Measurements from ENCODE around the gene ZC3H8.
A peak's percentile ranks its signal among the peaks of the same experiment; 100 is the strongest.
"Not testable (repeated sequence)": the region's sequence is repeated elsewhere in the genome, so short reads cannot be mapped to it uniquely, and the experiment has no call there.

ZC3H8 gene

DNA sequence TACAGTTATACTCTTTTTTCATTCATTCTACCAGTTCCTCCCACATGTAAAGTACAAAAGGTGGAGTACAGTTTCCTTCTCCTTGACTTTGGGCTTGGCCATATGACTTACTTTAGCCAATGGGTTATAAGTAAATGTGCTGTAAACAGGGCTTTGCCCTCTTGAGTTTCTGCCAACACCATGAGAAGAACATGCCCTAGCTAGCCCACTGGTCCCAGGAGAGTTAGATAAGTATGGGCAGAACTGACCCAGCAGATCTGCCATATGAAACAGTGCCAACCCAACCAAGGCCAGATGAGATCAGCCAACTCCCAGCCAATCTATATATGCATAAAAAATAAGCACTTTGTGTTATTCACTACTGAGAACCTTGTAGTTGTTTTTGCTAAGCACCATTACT is 25.5 kb downstream of the ZC3H8 start:
- no peaks in the 10 kb centered on the region for H3K4me1 ChIP-seq (ENCODE audit: control insufficient read depth, insufficient read depth, low read length, poor library complexity, severe bottlenecking)
- peaks cover 12% of the 10 kb centered on the region for H3K36me3 ChIP-seq (ENCODE audit: control insufficient read depth, insufficient read depth, low read length)
- no peak overlapping the region for H3K27ac ChIP-seq (ENCODE audit: low read depth, low read length, severe bottlenecking)
- H3K4me3 ChIP-seq (ENCODE audit: extremely low read depth, insufficient read depth, low read length, poor library complexity, severe bottlenecking) = no peak overlapping the region
- no peaks in the 10 kb centered on the region for H3K9me3 ChIP-seq (ENCODE audit: control insufficient read depth, low read length)

DNA sequence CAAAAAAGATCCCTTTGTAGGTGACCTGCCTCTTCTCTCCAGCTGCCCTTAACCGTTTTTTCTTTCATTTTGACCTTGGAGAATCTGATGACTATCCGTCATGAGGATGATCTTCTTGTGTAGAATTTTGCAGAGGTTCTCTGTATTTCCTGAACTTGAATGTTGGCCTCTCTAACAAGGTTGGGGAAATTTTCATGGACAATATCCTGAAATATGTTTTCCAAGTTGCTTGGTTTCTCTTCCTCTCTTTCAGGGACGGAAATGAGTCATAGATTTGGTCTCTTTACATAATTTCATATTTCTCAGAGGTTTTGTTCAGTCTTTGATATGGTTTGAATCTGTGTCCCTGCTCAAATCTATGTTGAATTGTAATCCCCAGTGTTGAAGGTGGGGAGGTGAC is 34.0 kb downstream of the ZC3H8 start:
- H3K4me3 ChIP-seq (ENCODE audit: extremely low read depth, insufficient read depth, low read length, poor library complexity, severe bottlenecking) = no peak overlapping the region
- no peaks in the 10 kb centered on the region for H3K4me1 ChIP-seq (ENCODE audit: control insufficient read depth, insufficient read depth, low read length, poor library complexity, severe bottlenecking)
- H3K27ac ChIP-seq (ENCODE audit: low read depth, low read length, severe bottlenecking) = no peak overlapping the region
- peaks cover 15% of the 10 kb centered on the region for H3K36me3 ChIP-seq (ENCODE audit: control insufficient read depth, insufficient read depth, low read length)
- peaks cover 9% of the 10 kb centered on the region for H3K9me3 ChIP-seq (ENCODE audit: control insufficient read depth, low read length)
- WGBS, 2 experiments (ENCODE audit: insufficient coverage in 2 of 2) = 92 to 100% methylated on average over 1 to 2 of the region's 3 CpGs

DNA sequence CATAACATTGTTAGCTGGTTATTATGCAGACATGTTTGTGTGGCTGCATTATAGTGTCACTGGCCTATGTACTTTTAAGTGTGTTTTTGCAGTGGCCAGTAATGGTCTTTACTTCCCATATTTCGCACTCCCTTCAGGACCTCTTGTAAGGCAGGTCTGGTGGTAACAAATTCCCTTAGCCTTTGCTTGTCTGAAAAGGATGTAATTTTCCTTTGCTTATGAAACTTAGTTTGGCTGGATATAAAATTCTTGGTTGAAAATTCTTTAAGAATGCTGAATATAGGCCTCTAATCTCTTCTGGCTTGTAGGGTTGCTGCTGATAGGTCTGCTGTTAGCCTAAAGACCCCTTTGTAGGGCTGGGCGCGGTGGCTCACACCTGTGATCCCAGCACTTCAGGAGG is 34.7 kb downstream of the ZC3H8 start:
- Histone ChIP-seq H3K4me1 (ENCODE audit: control insufficient read depth, insufficient read depth, low read length, poor library complexity, severe bottlenecking) (no peaks in the 10 kb centered on the region), H3K36me3 (ENCODE audit: control insufficient read depth, insufficient read depth, low read length) (peaks cover 16% of the 10 kb centered on the region), H3K4me3 (ENCODE audit: extremely low read depth, insufficient read depth, low read length, poor library complexity, severe bottlenecking) (no peak overlapping the region), H3K27ac (ENCODE audit: low read depth, low read length, severe bottlenecking) (no peak overlapping the region), H3K9me3 (ENCODE audit: control insufficient read depth, low read length) (peaks cover 9% of the 10 kb centered on the region)
- WGBS, 2 experiments (ENCODE audit: insufficient coverage in 2 of 2) = 83 to 91% methylated on average over 2 of the region's 3 CpGs

DNA sequence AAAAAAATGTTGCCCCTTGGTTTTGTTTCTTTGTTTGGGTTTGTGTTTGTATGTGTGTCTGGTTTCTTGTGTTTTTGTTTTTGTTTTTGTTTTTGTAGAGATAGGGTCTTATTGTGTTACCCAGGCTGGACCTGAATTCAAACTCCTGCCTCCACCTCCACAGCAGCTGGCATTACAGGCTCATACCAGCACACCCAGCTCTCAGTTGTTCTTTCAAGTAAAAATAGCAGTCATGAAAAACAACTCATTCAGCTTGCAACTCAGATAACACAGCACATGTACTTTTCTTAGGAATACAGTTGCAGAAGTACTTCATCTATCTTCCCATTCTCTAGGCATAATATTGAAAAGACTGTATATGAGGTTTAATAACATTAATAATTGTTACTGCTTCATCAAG is 37.0 kb downstream of the ZC3H8 start:
- Histone ChIP-seq H3K4me1 (ENCODE audit: control insufficient read depth, insufficient read depth, low read length, poor library complexity, severe bottlenecking) (no peaks in the 10 kb centered on the region), H3K4me3 (ENCODE audit: extremely low read depth, insufficient read depth, low read length, poor library complexity, severe bottlenecking) (no peak overlapping the region), H3K27ac (ENCODE audit: low read depth, low read length, severe bottlenecking) (no peak overlapping the region), H3K36me3 (ENCODE audit: control insufficient read depth, insufficient read depth, low read length) (peaks cover 25% of the 10 kb centered on the region), H3K9me3 (ENCODE audit: control insufficient read depth, low read length) (peaks cover 9% of the 10 kb centered on the region)

DNA sequence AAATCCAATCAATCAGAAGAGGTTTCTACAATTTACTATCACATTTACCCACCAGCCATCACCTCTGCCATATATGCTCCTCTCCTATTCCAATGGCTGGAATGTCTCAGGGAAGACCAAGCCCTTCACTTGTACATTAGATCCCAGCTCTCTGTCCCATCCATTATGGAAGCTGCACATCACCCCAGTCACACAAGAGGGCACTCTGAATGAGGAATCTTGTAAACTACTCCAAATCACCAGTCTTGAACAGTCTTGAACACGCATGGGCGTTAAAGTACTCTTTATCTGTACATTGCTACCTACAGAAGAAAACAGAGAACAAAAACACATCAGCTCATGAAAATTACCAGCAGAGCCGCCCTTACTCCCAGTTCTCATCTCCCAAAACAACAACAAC is 38.7 kb downstream of the ZC3H8 start:
- no peaks in the 10 kb centered on the region for H3K4me1 ChIP-seq (ENCODE audit: control insufficient read depth, insufficient read depth, low read length, poor library complexity, severe bottlenecking)
- peak overlapping the region; percentile 33 for H3K27ac ChIP-seq (ENCODE audit: low read depth, low read length, severe bottlenecking)
- no peak overlapping the region for H3K4me3 ChIP-seq (ENCODE audit: extremely low read depth, insufficient read depth, low read length, poor library complexity, severe bottlenecking)
- peaks cover 9% of the 10 kb centered on the region for H3K9me3 ChIP-seq (ENCODE audit: control insufficient read depth, low read length)
- 80 to 93% methylated on average over 2 to 3 of the region's 3 CpGs for WGBS, 2 experiments (ENCODE audit: insufficient coverage in 2 of 2)
- peaks cover 13% of the 10 kb centered on the region for H3K36me3 ChIP-seq (ENCODE audit: control insufficient read depth, insufficient read depth, low read length)

DNA sequence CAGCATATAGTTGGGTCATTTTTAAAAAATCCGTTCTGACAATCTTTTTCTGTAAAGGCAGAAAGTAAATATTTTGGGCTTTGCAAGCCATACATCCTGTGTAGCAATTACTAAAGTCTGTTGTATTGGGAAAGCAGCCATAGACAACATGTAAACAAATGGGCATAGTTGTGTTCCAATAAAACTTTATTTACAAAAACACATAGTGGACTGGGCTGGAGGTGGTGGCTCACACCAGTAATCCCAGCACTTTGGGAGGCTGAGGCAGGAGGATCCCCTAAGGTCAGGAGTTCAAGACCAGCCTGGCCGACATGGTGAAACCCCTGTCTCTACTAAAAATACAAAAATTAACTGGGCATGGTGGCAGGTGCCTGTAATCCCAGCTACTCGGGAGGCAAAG is 46.9 kb downstream of the ZC3H8 start:
- H3K4me3 ChIP-seq (ENCODE audit: extremely low read depth, insufficient read depth, low read length, poor library complexity, severe bottlenecking); H3K9me3 ChIP-seq (ENCODE audit: control insufficient read depth, low read length); H3K27ac ChIP-seq (ENCODE audit: low read depth, low read length, severe bottlenecking); H3K36me3 ChIP-seq (ENCODE audit: control insufficient read depth, insufficient read depth, low read length); H3K4me1 ChIP-seq (ENCODE audit: control insufficient read depth, insufficient read depth, low read length, poor library complexity, severe bottlenecking): not testable (repeated sequence)
- WGBS, 2 experiments (ENCODE audit: insufficient coverage in 2 of 2) = 86 to 100% methylated on average over 1 to 2 of the region's 3 CpGs

DNA sequence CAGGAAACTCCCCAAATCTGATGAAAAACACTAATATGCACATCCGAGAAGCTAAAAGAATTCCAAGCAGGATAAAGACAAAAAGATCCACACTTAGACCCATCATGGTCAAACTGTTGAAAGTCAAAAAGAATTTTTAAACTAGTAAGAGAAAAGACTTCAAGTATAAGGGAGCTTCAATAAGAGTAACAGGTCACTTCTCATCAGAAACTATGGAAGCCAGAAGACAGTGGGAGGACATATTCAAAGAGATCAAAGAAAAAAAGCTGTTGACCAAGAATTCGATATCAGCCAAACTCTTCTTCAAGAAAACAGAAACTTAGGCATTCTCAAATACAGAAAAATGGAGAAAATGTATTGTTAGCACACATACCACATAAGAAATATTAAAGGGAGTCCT is 50.4 kb downstream of the ZC3H8 start:
- no peak overlapping the region for H3K4me3 ChIP-seq (ENCODE audit: extremely low read depth, insufficient read depth, low read length, poor library complexity, severe bottlenecking)
- H3K27ac ChIP-seq (ENCODE audit: low read depth, low read length, severe bottlenecking) = no peak overlapping the region
- H3K36me3 ChIP-seq (ENCODE audit: control insufficient read depth, insufficient read depth, low read length) = no peaks in the 10 kb centered on the region
- peaks cover 10% of the 10 kb centered on the region for H3K9me3 ChIP-seq (ENCODE audit: control insufficient read depth, low read length)
- WGBS, 2 experiments (ENCODE audit: insufficient coverage in 2 of 2) = no CpG with 5 or more reads among the region's 2 CpGs
- H3K4me1 ChIP-seq (ENCODE audit: control insufficient read depth, insufficient read depth, low read length, poor library complexity, severe bottlenecking) = no peaks in the 10 kb centered on the region

DNA sequence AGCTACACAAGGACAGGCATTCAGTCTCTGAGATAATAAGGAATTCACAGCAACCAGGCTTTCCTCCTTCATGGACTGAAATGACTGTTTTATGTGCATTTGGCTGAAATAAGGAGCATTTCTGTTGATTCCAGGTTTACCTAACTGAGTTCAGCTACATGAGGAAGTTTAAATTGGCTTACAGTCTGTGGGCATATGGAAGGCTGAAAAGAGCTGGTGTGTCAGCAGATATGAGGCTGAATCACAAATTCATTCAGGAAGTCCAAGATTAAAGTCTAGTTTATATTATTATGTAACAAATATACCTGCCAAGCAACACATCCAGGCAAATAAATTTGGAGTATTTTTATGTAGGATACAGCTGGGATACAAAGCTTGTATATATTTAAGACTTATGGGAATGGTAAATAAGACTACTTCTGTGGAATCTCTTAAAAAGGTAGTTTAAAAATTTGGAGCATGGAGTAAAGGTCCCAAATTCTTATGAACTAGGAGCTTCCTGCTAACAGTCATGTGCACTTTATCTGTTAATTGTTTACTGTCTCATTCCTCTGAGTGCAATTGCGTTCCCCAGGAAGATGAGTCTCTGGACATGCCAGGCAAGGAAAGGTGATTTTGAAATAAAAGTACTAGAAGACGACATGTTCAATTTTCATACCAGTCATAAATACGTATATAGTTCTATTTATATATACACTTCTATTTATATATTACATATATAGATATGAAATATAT is 53.0 kb downstream of the ZC3H8 start:
- no peak overlapping the region for H3K27ac ChIP-seq (ENCODE audit: low read depth, low read length, severe bottlenecking)
- no peaks in the 10 kb centered on the region for H3K36me3 ChIP-seq (ENCODE audit: control insufficient read depth, insufficient read depth, low read length)
- H3K9me3 ChIP-seq (ENCODE audit: control insufficient read depth, low read length) = peaks cover 10% of the 10 kb centered on the region
- no peak overlapping the region for H3K4me3 ChIP-seq (ENCODE audit: extremely low read depth, insufficient read depth, low read length, poor library complexity, severe bottlenecking)
- H3K4me1 ChIP-seq (ENCODE audit: control insufficient read depth, insufficient read depth, low read length, poor library complexity, severe bottlenecking) = no peaks in the 10 kb centered on the region
- WGBS, 2 experiments (ENCODE audit: insufficient coverage in 2 of 2) = no CpG with 5 or more reads among the region's 3 CpGs

DNA sequence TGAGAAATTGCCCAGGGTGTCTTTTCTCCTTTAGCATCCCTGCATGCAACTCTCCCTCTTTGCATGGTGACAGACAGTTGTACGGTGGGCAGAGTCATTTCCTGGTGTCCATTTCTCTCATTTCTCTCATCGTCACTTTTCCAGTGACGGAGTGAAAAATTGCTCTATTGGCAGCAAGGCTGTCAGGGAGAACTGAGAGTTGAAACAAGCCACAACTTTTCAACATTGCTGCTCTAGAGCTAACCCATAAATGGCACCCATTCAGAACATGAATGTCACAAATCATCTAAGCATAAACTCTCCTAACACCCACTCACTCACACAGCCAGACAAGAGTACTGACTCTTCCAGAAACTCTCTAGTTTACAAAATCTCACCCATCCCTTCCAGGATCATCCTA is 55.7 kb downstream of the ZC3H8 start:
- 93 to 100% methylated on average over 3 of the region's 3 CpGs for WGBS, 2 experiments (ENCODE audit: insufficient coverage in 2 of 2)
- no peak overlapping the region for H3K27ac ChIP-seq (ENCODE audit: low read depth, low read length, severe bottlenecking)
- no peaks in the 10 kb centered on the region for H3K36me3 ChIP-seq (ENCODE audit: control insufficient read depth, insufficient read depth, low read length)
- H3K4me3 ChIP-seq (ENCODE audit: extremely low read depth, insufficient read depth, low read length, poor library complexity, severe bottlenecking) = no peak overlapping the region
- H3K9me3 ChIP-seq (ENCODE audit: control insufficient read depth, low read length) = peaks cover 7% of the 10 kb centered on the region
- no peaks in the 10 kb centered on the region for H3K4me1 ChIP-seq (ENCODE audit: control insufficient read depth, insufficient read depth, low read length, poor library complexity, severe bottlenecking)

DNA sequence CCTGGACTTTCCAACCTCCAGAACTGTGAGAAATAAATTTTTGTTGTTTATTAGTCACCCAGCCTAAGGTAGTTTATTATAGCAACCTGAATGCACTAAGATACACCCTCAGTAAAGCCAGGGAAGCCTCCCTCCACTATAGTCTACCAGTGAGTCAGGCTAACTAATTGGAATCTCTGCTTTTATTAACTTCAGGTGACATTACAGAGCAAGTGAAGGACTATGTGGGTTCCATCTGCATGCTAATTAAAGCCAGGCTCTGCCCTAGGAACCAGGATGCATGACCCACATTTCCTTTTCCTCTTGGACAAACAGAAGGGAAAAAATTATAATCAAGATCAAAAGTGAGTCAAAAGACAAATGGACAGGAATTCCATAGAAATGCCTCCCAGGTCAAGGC is 56.1 kb downstream of the ZC3H8 start:
- no peak overlapping the region for H3K4me3 ChIP-seq (ENCODE audit: extremely low read depth, insufficient read depth, low read length, poor library complexity, severe bottlenecking)
- peaks cover 4% of the 10 kb centered on the region for H3K9me3 ChIP-seq (ENCODE audit: control insufficient read depth, low read length)
- H3K27ac ChIP-seq (ENCODE audit: low read depth, low read length, severe bottlenecking) = no peak overlapping the region
- no peaks in the 10 kb centered on the region for H3K36me3 ChIP-seq (ENCODE audit: control insufficient read depth, insufficient read depth, low read length)
- no peaks in the 10 kb centered on the region for H3K4me1 ChIP-seq (ENCODE audit: control insufficient read depth, insufficient read depth, low read length, poor library complexity, severe bottlenecking)

DNA sequence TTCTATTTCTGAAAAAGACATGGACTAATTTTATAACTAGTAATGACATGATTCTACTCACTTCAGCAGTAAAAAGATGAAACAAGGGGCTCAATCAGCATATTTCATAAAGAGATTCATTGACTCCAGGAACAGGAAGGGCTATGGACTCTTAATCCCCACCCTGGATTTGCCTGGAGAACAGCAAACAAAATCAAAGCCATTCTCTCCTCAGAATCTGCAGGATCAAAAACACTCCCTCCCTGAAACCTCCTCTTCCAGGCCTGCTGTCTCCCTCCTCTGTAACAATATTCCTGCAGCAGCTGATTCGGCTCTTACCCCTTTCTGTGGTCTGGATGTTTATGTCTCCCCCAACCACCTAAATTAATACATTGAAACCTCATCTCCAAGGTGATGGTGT is 57.0 kb downstream of the ZC3H8 start:
- no CpG with 5 or more reads among the region's 1 CpG for WGBS, 2 experiments (ENCODE audit: insufficient coverage in 2 of 2)
- Histone ChIP-seq H3K9me3 (ENCODE audit: control insufficient read depth, low read length) (peaks cover under 1% of the 10 kb centered on the region), H3K4me1 (ENCODE audit: control insufficient read depth, insufficient read depth, low read length, poor library complexity, severe bottlenecking) (no peaks in the 10 kb centered on the region), H3K36me3 (ENCODE audit: control insufficient read depth, insufficient read depth, low read length) (no peaks in the 10 kb centered on the region), H3K27ac (ENCODE audit: low read depth, low read length, severe bottlenecking) (no peak overlapping the region), H3K4me3 (ENCODE audit: extremely low read depth, insufficient read depth, low read length, poor library complexity, severe bottlenecking) (no peak overlapping the region)
